Bone marrow (tissue), 2 donors: ENCODE results near the gene ZNF593.

Experiments used
- DNase-seq, 2 donors: peaks; one replicate each; lab custom pipeline; 2025; lab: John Stamatoyannopoulos, UW

ZNF593 gene

DNA sequence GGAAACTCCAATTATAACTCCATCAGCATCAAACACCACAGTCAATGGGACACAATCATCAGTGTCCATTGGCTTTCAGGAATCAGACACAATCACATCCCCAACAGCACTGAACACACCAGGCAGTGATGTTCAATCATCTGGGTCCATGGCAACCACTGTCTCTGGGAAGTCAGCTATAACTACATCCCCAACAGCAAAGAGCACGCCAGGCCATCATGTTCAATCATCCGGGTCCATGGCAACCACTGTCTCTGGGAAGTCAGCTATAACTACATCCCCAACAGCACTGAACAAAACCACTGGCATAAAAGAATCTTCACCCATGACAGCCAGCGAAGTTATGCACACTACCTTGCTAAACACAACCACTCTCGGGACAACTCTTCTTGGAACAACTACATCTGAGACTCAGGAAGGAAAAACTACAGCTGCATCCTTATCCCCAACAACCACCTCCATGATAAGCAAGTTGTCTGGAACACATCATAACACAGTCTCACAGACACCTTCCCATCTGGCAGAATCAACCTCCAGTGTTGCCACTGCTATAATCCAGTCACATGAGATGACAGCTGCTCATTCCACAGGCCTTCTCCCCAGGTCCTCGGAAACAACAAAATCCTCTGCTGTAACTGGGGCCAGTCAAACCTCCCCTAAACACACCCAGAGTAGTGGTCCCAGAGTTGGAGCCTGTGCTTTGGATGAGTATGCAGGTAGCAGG, 40.6 kb downstream of the ZNF593 start:
- no peak for DNase-seq

DNA sequence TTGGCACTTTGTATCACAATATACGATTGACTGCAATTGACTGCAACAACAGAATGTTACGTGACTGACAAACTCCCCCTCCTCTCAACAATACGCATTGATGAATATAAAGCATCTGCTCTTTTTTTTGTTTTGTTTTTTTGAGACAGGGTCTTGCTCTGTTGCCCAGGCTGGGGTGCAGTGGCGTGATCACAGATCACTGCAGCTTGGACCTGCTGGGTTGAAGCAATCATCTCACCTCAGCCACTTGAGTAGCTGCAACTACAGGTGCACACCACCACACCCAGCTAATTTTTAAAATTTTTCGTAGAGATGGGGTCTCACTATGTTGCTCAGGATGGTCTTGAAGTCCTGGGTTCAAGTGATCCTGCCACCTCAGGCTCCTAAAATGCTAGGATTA, 43.0 kb downstream of the ZNF593 start:
- no peak for DNase-seq

DNA sequence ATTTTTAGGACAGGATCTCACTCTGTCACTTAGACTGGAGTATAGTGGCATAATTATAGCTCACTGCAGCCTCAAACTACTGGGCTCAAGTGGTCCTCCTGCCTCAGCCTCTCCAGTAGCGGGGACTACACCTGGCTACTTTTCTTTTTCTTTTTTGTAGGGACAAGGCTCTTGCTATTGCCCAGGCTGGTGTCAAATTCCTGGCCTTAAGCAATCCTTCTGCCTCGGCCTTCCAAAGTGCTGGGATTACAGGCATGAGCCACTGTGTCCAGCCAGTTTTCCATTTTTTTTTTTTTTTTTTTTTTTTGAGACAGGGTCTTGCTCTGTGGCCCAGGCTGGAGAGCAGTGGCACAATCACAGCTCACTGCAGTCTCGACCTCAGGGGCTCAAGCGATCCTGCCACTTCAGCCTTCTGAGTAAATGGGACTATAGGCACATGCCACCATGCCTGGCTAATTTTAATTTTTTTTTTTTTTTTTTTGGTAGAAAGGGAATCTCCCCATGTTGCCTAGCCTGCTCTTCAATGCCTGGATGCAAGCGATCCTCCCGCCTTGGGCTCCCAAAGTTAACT, 43.7 kb downstream of the ZNF593 start:
- no peak for DNase-seq

DNA sequence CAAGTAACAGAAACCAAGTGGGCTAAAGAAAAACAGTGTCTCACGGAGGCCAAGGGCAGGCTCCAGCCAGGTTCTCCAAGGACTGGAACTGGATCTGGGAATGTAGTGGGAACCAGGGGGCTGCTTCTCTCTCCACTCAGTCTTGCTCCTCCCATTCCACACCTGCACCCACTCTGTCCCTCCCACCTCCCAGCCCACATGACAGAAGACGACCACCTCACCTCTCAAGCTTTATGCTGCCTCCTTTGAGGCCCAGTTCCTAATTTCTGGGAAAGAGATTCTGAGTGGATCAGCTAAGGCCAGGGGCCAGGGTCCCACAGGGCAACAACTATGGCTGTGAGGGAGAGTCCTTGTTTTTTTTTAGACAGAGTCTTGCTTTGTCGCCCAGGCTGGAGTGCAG, 45.5 kb downstream of the ZNF593 start:
- no peak for DNase-seq

DNA sequence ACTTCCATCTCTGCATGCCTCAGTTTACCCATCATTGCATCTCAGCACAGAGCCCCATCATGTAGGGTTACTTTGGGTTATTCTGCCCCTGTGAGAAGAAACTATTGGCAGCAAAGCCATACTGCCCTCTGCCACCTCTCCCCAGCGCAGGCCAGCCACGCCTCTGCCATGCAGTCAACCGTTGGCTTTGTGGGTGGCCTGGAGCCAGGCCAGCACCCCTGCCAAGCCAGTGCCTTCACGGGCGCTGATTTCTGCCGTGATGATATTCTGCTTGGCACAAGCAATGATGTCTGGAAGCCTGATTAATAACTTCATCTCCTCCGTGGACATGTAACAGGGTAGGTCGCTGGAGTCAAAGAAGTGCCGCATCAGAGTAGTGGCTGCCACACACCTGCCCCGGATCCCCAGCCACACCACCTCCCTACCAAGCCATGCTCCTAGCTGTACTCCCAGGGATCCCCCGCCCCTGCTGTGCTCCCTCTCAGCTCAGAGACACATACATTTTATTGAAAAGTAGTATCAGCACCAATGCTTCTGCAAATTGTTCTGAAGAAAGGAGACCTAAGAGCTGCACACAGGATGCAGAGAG, 49.3 kb downstream of the ZNF593 start:
- DNase-seq, result no peak
